Ovary (tissue), 9 donors: Measurements from ENCODE around the gene KDM8. TPM values are rescaled to one million over a fixed set of nuclear protein-coding genes. Genes with fewer than 3 reads are reported as not detected.

Source experiments
- DNase-seq, 5 donors: peaks; one replicate each; pipeline ENCODE4 v3.0.0-alpha.2; 2019 to 2020
- H3K27ac ChIP-seq, 2 donors: fragments of 200-600 bp; one replicate each; pipeline versions ENCODE4 v1.5.1 to v1.8.0; 2019 to 2022
- H3K27me3 ChIP-seq: fragments of 200-600 bp; one replicate; pipeline ENCODE4 v1.8.0; 2022
- H3K36me3 ChIP-seq: fragments of 200-600 bp; sonication (generic); one replicate; pipeline ENCODE4 v1.5.1; 2019
- H3K4me1 ChIP-seq: one replicate; pipeline ENCODE4 v1.8.1; 2013; ENCODE audit warnings: mild to moderate bottlenecking, moderate library complexity; ENCODE audit not compliant: insufficient read depth
- H3K4me3 ChIP-seq: fragments of 200-600 bp; sonication (generic); one replicate; pipeline ENCODE4 v1.5.1; 2017
- H3K9me3 ChIP-seq, 2 donors: fragments of 200-600 bp in 1 of 2; sonication (generic) in 1 of 2; one replicate each; pipeline versions ENCODE4 v1.5.1 to v1.8.1; 2013 to 2019; ENCODE audit warnings: mild to moderate bottlenecking in 1 of 2, moderate library complexity in 1 of 2
- CTCF ChIP-seq, 3 donors: fragments of 450-650 bp in 2 of 3; fragments of 200-600 bp in 1 of 3; IDR thresholded peaks; one replicate each; pipeline versions ENCODE4 v1.5.1 to v1.8.0; 2016 to 2022; ENCODE audit warnings: antibody characterized with exemption in 3 of 3, mild to moderate bottlenecking in 1 of 3
- EP300 ChIP-seq: sonication (generic); formaldehyde crosslinking; IDR thresholded peaks from one replicate; pipeline ENCODE4 v1.6.1; 2017; ENCODE audit warnings: antibody characterized with exemption
- POLR2A ChIP-seq: fragments of 450-650 bp; IDR thresholded peaks from one replicate; pipeline ENCODE4 v1.6.1; 2017; ENCODE audit warnings: antibody characterized with exemption, mild to moderate bottlenecking, moderate library complexity
- WGBS, 3 donors: extraction: QIAGEN DNeasy Blood & Tissue Kit in 1 of 3; methylation state at CpG; one replicate each; pipeline versions ENCODE4 v1.1.5 to v1.1.7; 2013 to 2017; 5-methylcytosine and 5-hydroxymethylcytosine counted together
- intact Hi-C, 4 donors: fragments of 100-400 bp; cut with DNase I; formaldehyde crosslinking; loops; one replicate each; pipeline versions ENCODE4 v1.11.0 to v1.15.1; 2022 to 2023
- polyA plus RNA-seq, 2 donors: library from polyadenylated mRNA; stranded (reverse); fragments of 200-250 nt in 1 of 2; fragments of 350-450 nt in 1 of 2; fragmentation: Illumina TruSeq in 1 of 2; extraction: RNeasy Lipid Tissue Mini Kit (QIAGEN cat#74804) in 1 of 2; gene quantifications; one replicate each; pipeline ENCODE4 v1.2.3, GENCODE V29; 2013 to 2014
- total RNA-seq, 7 donors: library from RNA; depleted of rRNA in 2 of 7; stranded (reverse); fragments of >200 nt in 2 of 7; fragmentation: NEBNext Ultra II Directional in 3 of 7; extraction: Animal tissue kit (Norgen Biotek cat#: 25700) in 3 of 7; gene quantifications; one replicate each; pipeline versions ENCODE4 v1.1.0 to v1.2.4, GENCODE V29; 2016 to 2023
- donor health status: DM: no; HTN: no; CAD: no; lungs with moderate emphysema.
- donor health status: DM: no; HTN: no; CAD: no.
- donor health status: Bipolar disorder and iron deficiency.
- donor health status: DM: yes; HTN: yes; CAD: no.
- donor health status: DM: no; HTN: no; CAD: no.
- donor health status: DM: yes; HTN: yes; CAD: no.

KDM8 gene
- total and polyA plus RNA-seq, 9 donors: 3.7 to 11.0 (median 5.0) TPM

GRCh38 chr16:27164352-27164751, 39.0 kb upstream of the KDM8 start:
- Histone ChIP-seq H3K27me3 (no peaks in the 10 kb centered on the region), H3K4me3 (no peak overlapping the region), H3K27ac (no peak overlapping the region), H3K36me3 (no peaks in the 10 kb centered on the region), H3K9me3 (no peaks in the 10 kb centered on the region), H3K4me1 (no peaks in the 10 kb centered on the region)
- intact Hi-C loops: no loop called here
- no peak for DNase-seq
- no peak for TF ChIP-seq CTCF (IDR thresholded peaks at IDR 0.05)
- TF ChIP-seq EP300: no peak
- no peak for TF ChIP-seq POLR2A

DNA sequence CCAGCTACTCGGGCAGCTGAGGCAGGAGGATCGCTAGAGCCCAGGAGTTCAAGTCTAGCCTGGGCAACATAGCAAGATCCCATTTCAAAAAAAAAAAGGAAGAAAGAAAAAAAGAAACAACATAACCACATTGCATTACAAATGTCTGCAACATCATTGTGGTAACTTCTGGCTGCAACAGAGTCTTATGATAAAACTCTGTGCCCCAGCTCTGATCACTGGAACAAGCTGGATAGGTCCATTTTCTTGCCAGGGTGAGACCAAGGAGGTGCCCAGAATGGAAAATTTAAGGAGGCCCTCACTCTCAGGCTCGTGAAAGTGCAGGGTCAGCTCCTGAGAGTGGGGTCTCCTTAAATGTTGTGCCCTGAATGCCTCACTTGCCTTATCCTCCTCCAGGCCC, 37.8 kb upstream of the KDM8 start:
- Histone ChIP-seq H3K4me3 (no peak overlapping the region), H3K27ac (no peak overlapping the region), H3K9me3 (no peaks in the 10 kb centered on the region), H3K36me3 (no peaks in the 10 kb centered on the region), H3K4me1 (no peaks in the 10 kb centered on the region), H3K27me3 (no peaks in the 10 kb centered on the region)
- no peak for DNase-seq
- 80 to 86% (median 83%) methylated on average over 3 of the region's 3 CpGs for WGBS, 3 donors
- intact Hi-C loops: no loop called here
- TF ChIP-seq CTCF (IDR thresholded peaks at IDR 0.05) (no peak), EP300 (no peak), POLR2A (no peak)

DNA sequence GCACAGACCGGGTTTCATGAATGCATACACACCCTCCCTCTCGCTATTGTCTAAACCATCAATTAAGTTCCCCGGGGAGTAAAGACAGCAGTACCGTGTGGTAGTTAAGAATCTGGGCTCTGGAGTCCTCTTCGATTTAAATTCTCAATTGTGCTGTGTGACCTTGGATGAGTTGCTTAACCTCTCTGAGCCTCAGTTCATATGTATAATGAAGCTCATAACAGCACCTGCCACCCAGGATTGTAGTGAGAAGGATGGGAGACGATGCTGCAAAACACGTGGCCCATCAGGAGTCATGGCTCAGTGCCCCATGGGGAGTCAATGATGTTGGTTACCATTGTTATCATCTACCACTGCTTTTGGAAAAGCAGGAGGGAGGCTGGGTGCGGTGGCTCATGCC, 34.5 kb upstream of the KDM8 start:
- no peak overlapping the region for H3K4me3 ChIP-seq
- TF ChIP-seq POLR2A: no peak
- TF ChIP-seq EP300: no peak
- TF ChIP-seq CTCF (IDR thresholded peaks at IDR 0.05): no peak
- 74 to 80% (median 77%) methylated on average over 8 of the region's 8 CpGs for WGBS, 3 donors
- no peaks in the 10 kb centered on the region for H3K27me3 ChIP-seq
- H3K27ac ChIP-seq: no peak overlapping the region
- no peaks in the 10 kb centered on the region for H3K36me3 ChIP-seq
- intact Hi-C loops: no loop called here
- DNase-seq: no peak
- H3K9me3 ChIP-seq: no peaks in the 10 kb centered on the region
- H3K4me1 ChIP-seq: no peaks in the 10 kb centered on the region

DNA sequence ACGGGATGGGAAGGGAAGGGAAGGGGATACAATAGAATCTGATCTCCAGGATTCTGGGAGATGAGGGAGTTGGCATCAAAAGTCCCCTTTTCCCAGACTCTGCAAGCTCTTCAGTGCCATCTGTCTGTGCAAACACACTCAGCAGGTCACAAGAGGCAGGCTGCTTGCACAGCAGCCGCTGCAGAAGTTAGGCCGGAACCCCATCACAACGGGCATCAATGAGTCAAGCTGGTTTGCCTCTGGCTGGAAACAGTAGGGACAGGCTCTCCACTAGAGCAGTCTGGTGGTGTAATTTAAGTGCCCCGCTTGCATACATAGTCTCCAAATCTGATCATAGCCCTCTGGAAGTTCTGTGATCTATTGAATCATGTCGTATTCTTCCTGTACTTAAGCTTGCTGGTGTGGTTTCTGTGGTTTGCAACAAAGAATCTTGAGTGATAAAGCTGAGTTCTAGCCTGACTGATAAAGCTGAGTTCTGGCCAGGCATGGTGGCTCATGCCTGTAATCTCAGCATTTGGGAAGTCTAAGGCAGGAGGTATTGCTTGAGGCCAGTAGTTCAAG, 33.7 kb upstream of the KDM8 start:
- H3K4me1 ChIP-seq: no peaks in the 10 kb centered on the region
- TF ChIP-seq CTCF (IDR thresholded peaks at IDR 0.05) (no peak), EP300 (no peak), POLR2A (no peak)
- H3K4me3 ChIP-seq: no peak overlapping the region
- no peaks in the 10 kb centered on the region for H3K36me3 ChIP-seq
- H3K27ac ChIP-seq: no peak overlapping the region
- no peak for DNase-seq
- WGBS, 3 donors: 37 to 52% (median 43%) methylated on average over 6 of the region's 6 CpGs
- H3K9me3 ChIP-seq: no peaks in the 10 kb centered on the region
- H3K27me3 ChIP-seq: no peaks in the 10 kb centered on the region
- intact Hi-C loops: loop anchor here in 3 of 4 donors (10.0 kb wide), 3 partner anchors 195 to 285 kb away; no protein-coding TSS in a partner anchor
